HEK293T (cell line): ENCODE data around the gene SNRPE.

Experiments used
- FOXM1 ChIP-seq: fragments of 450-650 bp; IDR thresholded peaks from 2 replicates; pipeline ENCODE4 v1.6.1; 2017; ENCODE audit warnings: mild to moderate bottlenecking, borderline replicate concordance
- L3MBTL2 ChIP-seq: fragments of 450-650 bp; conservative IDR thresholded peaks from 2 replicates; pipeline ENCODE4 v1.6.1; 2016; ENCODE audit warnings: mild to moderate bottlenecking
- SP1 ChIP-seq: fragments of 450-650 bp; IDR thresholded peaks from 2 replicates; pipeline ENCODE4 v1.6.1; 2017

- TF ChIP-seq SP1 (no peak), FOXM1 (no peak), L3MBTL2 (no peak)
Measured at GRCh38 chr1:203858975-203859374, 2.4 kb upstream of the SNRPE start.
